SK-N-SH (cell line): Measurements from ENCODE around the gene ESRRG. TPM values are rescaled to one million over a fixed set of nuclear protein-coding genes. Genes with fewer than 3 reads are reported as not detected.

Experiments
- CTCF ChIA-PET: fragments of 300-600, 350-600 bp; formaldehyde crosslinking; extraction: SDS; loops from one replicate; lab custom pipeline; 2021; lab: Yijun Ruan, JAX
- POLR2A ChIA-PET: fragments of 350-600 bp; sonication (Branson Sonifier 250); formaldehyde crosslinking; extraction: SDS; loops from one replicate; lab custom pipeline; 2020; ENCODE audit warnings: antibody characterized with exemption, inconsistent platforms; lab: Yijun Ruan, JAX
- DNase-seq: peaks from one replicate; pipeline ENCODE4 v3.0.0; 2012
- H2AFZ ChIP-seq: fragments of 200-600 bp; sonication (generic); 2 replicates; pipeline ENCODE4 v1.8.1; 2016; ENCODE audit warnings: antibody characterized with exemption, mild to moderate bottlenecking, low read depth
- H3F3A ChIP-seq: fragments of 200-600 bp; sonication (generic); replicated peaks from 2 replicates; pipeline ENCODE3; 2016; ENCODE audit warnings: antibody characterized with exemption, mild to moderate bottlenecking; ENCODE audit not compliant: insufficient read depth
- H3K27ac ChIP-seq, 2 experiments: fragments of 200-500 bp in 1 of 2; fragments of 200-600 bp in 1 of 2; sonication (Bioruptor generic) in 1 of 2; sonication (generic), shearing (Covaris generic) in 1 of 2; 2 replicates each; pipeline versions ENCODE4 v1.5.1 to v1.6.1; 2014 to 2016; ENCODE audit warnings: low read depth in 2 of 2, inconsistent platforms in 1 of 2, low read length in 1 of 2, mild to moderate bottlenecking in 1 of 2, mixed read lengths in 1 of 2
- H3K27me3 ChIP-seq: fragments of 200-600 bp; sonication (generic), shearing (Covaris generic); 2 replicates; pipeline ENCODE4 v1.6.1; 2016; ENCODE audit warnings: mixed run types; ENCODE audit not compliant: insufficient read depth
- H3K36me3 ChIP-seq, 2 experiments: fragments of 200-500 bp in 1 of 2; fragments of 200-600 bp in 1 of 2; sonication (Bioruptor generic) in 1 of 2; sonication (generic) in 1 of 2; replicated peaks in 1 of 2; 2 replicates each; pipeline versions ENCODE3 to v1.5.1; 2014 to 2016; ENCODE audit warnings: low read length in 1 of 2, mild to moderate bottlenecking in 1 of 2; ENCODE audit not compliant: insufficient read depth in 2 of 2, control insufficient read depth in 1 of 2
- H3K4me1 ChIP-seq, 2 experiments: fragments of 200-500 bp in 1 of 2; fragments of 200-600 bp in 1 of 2; sonication (Bioruptor generic) in 1 of 2; sonication (generic), shearing (Covaris generic) in 1 of 2; 2 replicates each; pipeline versions ENCODE4 v1.5.1 to v1.6.1; 2014 to 2016; ENCODE audit warnings: low read depth in 1 of 2, low read length in 1 of 2, mixed run types in 1 of 2; ENCODE audit not compliant: insufficient read depth in 2 of 2, control insufficient read depth in 1 of 2
- H3K4me2 ChIP-seq: fragments of 200-600 bp; sonication (generic), shearing (Covaris generic); 2 replicates; pipeline ENCODE4 v1.6.1; 2017; ENCODE audit warnings: mixed run types
- H3K4me3 ChIP-seq, 2 experiments: fragments of 200-500 bp in 1 of 2; fragments of 200-600 bp in 1 of 2; sonication (Bioruptor generic) in 1 of 2; sonication (generic), shearing (Covaris generic) in 1 of 2; 2 replicates each; pipeline versions ENCODE4 v1.5.1 to v1.8.1; 2014 to 2016; ENCODE audit warnings: low read depth in 2 of 2, inconsistent platforms in 1 of 2, low read length in 1 of 2, mild to moderate bottlenecking in 1 of 2, mixed read lengths in 1 of 2, moderate library complexity in 1 of 2
- H3K79me2 ChIP-seq: fragments of 200-600 bp; sonication (generic); 2 replicates; pipeline ENCODE4 v1.8.1; 2017; ENCODE audit warnings: mild to moderate bottlenecking; ENCODE audit not compliant: insufficient read depth
- H3K9ac ChIP-seq: fragments of 200-600 bp; sonication (generic); 2 replicates; pipeline ENCODE4 v1.6.1; 2017; ENCODE audit warnings: mixed run types
- H3K9me2 ChIP-seq: fragments of 200-600 bp; sonication (generic); 2 replicates; pipeline ENCODE4 v1.6.1; 2017; ENCODE audit warnings: mixed run types
- H3K9me3 ChIP-seq: fragments of 200-600 bp; sonication (generic); 2 replicates; pipeline ENCODE4 v1.6.1; 2017; ENCODE audit warnings: mixed run types, mild to moderate bottlenecking, moderate library complexity
- H4K20me1 ChIP-seq: fragments of 200-600 bp; sonication (generic); 2 replicates; pipeline ENCODE4 v1.6.1; 2017; ENCODE audit warnings: mild to moderate bottlenecking, mixed run types; ENCODE audit not compliant: insufficient read depth
- CHD2 ChIP-seq: fragments of 150-350 bp; IDR thresholded peaks from 2 replicates; pipeline ENCODE4 v1.6.1; 2018; ENCODE audit warnings: low read length; ENCODE audit not compliant: partially characterized antibody
- ELF1 ChIP-seq: IDR thresholded peaks from 2 replicates; pipeline ENCODE4 v1.4.0; 2012
- EP300 ChIP-seq, 2 experiments: IDR thresholded peaks; 2 replicates each; pipeline versions ENCODE4 v1.4.0 to v1.6.1; 2012; ENCODE audit warnings: borderline replicate concordance in 1 of 2, low read depth in 1 of 2, low read length in 1 of 2
- FOSL2 ChIP-seq: IDR thresholded peaks from 2 replicates; pipeline ENCODE4 v1.4.0; 2012; ENCODE audit warnings: low read depth, mild to moderate bottlenecking, moderate library complexity, borderline replicate concordance
- FOXJ3 ChIP-seq: sonication (generic); formaldehyde crosslinking; IDR thresholded peaks from 2 replicates; pipeline ENCODE4 v1.5.1; 2020; ENCODE audit warnings: mild to moderate bottlenecking, missing genetic modification reagents
- FOXM1 ChIP-seq: IDR thresholded peaks from 2 replicates; pipeline ENCODE4 v1.4.0; 2012; ENCODE audit warnings: low read depth, mild to moderate bottlenecking
- GABPA ChIP-seq: IDR thresholded peaks from 2 replicates; pipeline ENCODE4 v1.4.0; 2012; ENCODE audit warnings: low read depth, mild to moderate bottlenecking
- GATA2 ChIP-seq: sonication (generic); formaldehyde crosslinking; IDR thresholded peaks from 2 replicates; pipeline ENCODE4 v1.5.0; 2020; ENCODE audit warnings: mild to moderate bottlenecking, missing genetic modification reagents
- IRF3 ChIP-seq: fragments of 150-350 bp; IDR thresholded peaks from 2 replicates; pipeline ENCODE4 v1.6.1; 2016; ENCODE audit warnings: mild to moderate bottlenecking, low read depth, low read length
- JUND ChIP-seq: IDR thresholded peaks from 2 replicates; pipeline ENCODE4 v1.4.0; 2012
- MXI1 ChIP-seq: IDR thresholded peaks from 2 replicates; pipeline ENCODE4 v1.6.1; 2012; ENCODE audit warnings: mild to moderate bottlenecking, low read depth, low read length, improper control_type of control experiment
- POLR2AphosphoS5 ChIP-seq: IDR thresholded peaks from 2 replicates; pipeline ENCODE4 v1.6.1; 2012; ENCODE audit warnings: low read depth, low read length
- RAD21 ChIP-seq: IDR thresholded peaks from 2 replicates; pipeline ENCODE4 v1.6.1; 2012; ENCODE audit warnings: mild to moderate bottlenecking, low read length
- RCOR1 ChIP-seq: fragments of 150-350 bp; IDR thresholded peaks from 2 replicates; pipeline ENCODE4 v1.6.1; 2017; ENCODE audit warnings: antibody characterized with exemption, low read length
- TAF1 ChIP-seq: IDR thresholded peaks from 2 replicates; pipeline ENCODE4 v1.6.1; 2012; ENCODE audit warnings: low read depth, mild to moderate bottlenecking, low read length, moderate library complexity, borderline replicate concordance
- TCF12 ChIP-seq: IDR thresholded peaks from 2 replicates; pipeline ENCODE4 v1.4.0; 2012
- TEAD4 ChIP-seq: IDR thresholded peaks from 2 replicates; pipeline ENCODE4 v1.4.0; 2012; ENCODE audit warnings: mild to moderate bottlenecking, borderline replicate concordance; ENCODE audit not compliant: insufficient read depth
- YY1 ChIP-seq: IDR thresholded peaks from 2 replicates; pipeline ENCODE4 v1.4.0; 2012; ENCODE audit warnings: low read depth, mild to moderate bottlenecking
- WGBS: methylation state at CpG from one replicate; pipeline ENCODE4 v1.1.6; 2017; ENCODE audit warnings: low lambda C conversion rate; 5-methylcytosine and 5-hydroxymethylcytosine counted together
- polyA plus RNA-seq, 3 experiments: library from polyadenylated mRNA; depleted of rRNA; stranded (reverse); fragments of >200 nt; gene quantifications; 2 replicates each; pipeline ENCODE4 v1.2.3, GENCODE V29; 2012
- TF ChIP-seq, protein P1 (sequence below): IDR thresholded peaks from 2 replicates; pipeline ENCODE4 v1.6.1; 2012; ENCODE audit warnings: mild to moderate bottlenecking, low read depth, low read length, moderate library complexity
- TF ChIP-seq, protein P2 (sequence below): IDR thresholded peaks from 2 replicates; pipeline ENCODE4 v1.4.0; 2012; ENCODE audit warnings: low read depth, borderline replicate concordance
- TF ChIP-seq, protein P3 (sequence below): IDR thresholded peaks from 2 replicates; pipeline ENCODE4; 2012

Gene ESRRG
- polyA plus RNA-seq, 1 of the 3 experiments (the other 2 are of a cell fraction), result 0.26 TPM

DNA sequence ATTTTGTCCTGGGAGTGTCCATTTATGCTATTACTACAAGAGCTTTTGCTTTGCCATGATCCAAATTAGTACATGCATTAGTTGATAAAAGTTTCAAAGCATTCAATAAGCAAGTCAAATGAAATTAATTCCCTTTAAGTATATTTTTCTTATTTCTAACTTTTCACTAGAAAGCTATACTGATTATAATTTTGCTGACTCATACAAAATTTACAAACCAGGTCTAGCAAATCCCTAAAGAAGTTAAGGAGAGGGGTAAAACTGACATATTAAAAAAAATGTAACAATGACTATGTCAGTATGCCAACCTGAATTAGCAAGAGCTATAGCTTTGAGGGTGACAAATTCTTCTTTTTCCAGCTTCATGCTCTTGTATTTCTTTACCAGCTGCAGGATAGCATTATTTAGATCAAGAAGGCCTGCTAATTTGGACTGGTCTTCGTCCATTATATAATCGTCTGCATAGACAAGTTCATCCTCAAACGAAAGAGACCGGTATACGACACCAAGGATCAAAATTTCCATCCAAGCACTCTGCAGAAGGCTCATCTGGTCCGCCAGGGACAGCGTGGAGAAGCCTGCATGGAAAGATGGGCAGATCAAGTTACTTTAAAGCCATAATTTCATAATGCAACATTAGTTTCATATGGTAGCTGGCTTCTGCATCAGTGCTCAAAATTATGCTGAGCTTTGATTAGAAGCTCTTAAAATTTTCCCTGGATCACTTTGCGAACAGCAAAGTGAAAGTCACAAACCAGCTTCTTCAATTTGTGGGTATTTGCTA is 204.2 kb downstream of the ESRRG start (continued):
- TF ChIP-seq POLR2AphosphoS5 (no peak), RAD21 (peak; percentile 21), MXI1 (peak; percentile 65; the same call in 1 of the 2 replicates), TEAD4 (no peak; the same call in 1 of the 2 replicates), TAF1 (no peak), JUND (no peak), YY1 (no peak)
- TF ChIP-seq, protein P1, sequence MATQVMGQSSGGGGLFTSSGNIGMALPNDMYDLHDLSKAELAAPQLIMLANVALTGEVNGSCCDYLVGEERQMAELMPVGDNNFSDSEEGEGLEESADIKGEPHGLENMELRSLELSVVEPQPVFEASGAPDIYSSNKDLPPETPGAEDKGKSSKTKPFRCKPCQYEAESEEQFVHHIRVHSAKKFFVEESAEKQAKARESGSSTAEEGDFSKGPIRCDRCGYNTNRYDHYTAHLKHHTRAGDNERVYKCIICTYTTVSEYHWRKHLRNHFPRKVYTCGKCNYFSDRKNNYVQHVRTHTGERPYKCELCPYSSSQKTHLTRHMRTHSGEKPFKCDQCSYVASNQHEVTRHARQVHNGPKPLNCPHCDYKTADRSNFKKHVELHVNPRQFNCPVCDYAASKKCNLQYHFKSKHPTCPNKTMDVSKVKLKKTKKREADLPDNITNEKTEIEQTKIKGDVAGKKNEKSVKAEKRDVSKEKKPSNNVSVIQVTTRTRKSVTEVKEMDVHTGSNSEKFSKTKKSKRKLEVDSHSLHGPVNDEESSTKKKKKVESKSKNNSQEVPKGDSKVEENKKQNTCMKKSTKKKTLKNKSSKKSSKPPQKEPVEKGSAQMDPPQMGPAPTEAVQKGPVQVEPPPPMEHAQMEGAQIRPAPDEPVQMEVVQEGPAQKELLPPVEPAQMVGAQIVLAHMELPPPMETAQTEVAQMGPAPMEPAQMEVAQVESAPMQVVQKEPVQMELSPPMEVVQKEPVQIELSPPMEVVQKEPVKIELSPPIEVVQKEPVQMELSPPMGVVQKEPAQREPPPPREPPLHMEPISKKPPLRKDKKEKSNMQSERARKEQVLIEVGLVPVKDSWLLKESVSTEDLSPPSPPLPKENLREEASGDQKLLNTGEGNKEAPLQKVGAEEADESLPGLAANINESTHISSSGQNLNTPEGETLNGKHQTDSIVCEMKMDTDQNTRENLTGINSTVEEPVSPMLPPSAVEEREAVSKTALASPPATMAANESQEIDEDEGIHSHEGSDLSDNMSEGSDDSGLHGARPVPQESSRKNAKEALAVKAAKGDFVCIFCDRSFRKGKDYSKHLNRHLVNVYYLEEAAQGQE, result no peak
- TF ChIP-seq, all 33 proteins: peak for 6

DNA sequence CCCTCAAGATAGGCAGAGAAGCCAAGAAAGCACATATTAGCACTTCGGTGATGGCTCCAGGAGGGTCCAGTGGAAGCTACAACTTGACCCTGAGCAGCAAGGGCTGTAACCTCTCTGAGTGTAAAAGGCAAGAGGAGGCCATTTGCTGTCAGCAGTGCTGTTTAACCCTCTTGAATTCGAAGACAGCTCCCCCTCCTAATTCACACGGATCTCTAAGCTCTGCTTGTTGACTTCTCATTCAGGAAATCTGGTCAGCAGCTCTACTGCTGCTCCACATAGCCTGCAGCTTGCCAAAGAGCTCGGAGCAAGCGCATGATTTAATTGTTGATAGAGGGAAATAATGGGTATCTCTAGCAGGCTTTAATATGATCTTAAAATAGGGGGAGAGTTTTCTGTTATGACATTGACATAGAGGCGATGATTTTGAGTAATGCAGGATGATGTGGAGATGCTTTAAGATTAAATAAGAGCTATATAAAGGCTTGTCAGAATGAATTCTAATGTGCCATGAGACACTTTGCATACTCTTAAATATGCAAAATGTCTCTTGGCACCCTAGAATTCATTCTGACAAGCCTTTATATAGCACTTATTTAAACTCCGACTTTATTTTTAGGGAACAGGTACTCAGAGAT is 220.6 kb downstream of the ESRRG start:
- CTCF ChIA-PET, result interaction anchor here (0.6 to 1.4 kb wide), 5 partner anchors 36 to 220 kb away, joined by 3 read pairs; partner anchors contain the start of gene ESRRG
- Histone ChIP-seq H3K27ac (peak overlapping the region in 1 of 2 experiments; percentile 79; a peak in 2 of 4 replicates), H3F3A (no peaks in the 10 kb centered on the region), H3K27me3 (no peaks in the 10 kb centered on the region), H3K36me3 (peaks cover 0 to 17% of the 10 kb centered on the region in 2 experiments), H4K20me1 (no peaks in the 10 kb centered on the region), H3K9me3 (no peaks in the 10 kb centered on the region), H3K4me3 (no peak overlapping the region), H3K4me2 (no peak overlapping the region), H3K4me1 (peaks cover 0 to 20% of the 10 kb centered on the region in 2 experiments; a peak in 2 of 4 replicates), H3K9ac (no peak overlapping the region), H2AFZ (0 out of 2 replicates have a peak overlapping the region, but pooled peaks have one; percentile 67), H3K9me2 (no peaks in the 10 kb centered on the region), H3K79me2 (no peaks in the 10 kb centered on the region)
- peak; percentile 60 for DNase-seq
- TF ChIP-seq GABPA, result no peak
- TF ChIP-seq TCF12, result peak; percentile 38; the same call in 1 of the 2 replicates
- TF ChIP-seq IRF3, result no peak
- TF ChIP-seq ELF1, result no peak
- TF ChIP-seq, protein P2, sequence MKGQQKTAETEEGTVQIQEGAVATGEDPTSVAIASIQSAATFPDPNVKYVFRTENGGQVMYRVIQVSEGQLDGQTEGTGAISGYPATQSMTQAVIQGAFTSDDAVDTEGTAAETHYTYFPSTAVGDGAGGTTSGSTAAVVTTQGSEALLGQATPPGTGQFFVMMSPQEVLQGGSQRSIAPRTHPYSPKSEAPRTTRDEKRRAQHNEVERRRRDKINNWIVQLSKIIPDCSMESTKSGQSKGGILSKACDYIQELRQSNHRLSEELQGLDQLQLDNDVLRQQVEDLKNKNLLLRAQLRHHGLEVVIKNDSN, result no peak
- TF ChIP-seq, protein P3, sequence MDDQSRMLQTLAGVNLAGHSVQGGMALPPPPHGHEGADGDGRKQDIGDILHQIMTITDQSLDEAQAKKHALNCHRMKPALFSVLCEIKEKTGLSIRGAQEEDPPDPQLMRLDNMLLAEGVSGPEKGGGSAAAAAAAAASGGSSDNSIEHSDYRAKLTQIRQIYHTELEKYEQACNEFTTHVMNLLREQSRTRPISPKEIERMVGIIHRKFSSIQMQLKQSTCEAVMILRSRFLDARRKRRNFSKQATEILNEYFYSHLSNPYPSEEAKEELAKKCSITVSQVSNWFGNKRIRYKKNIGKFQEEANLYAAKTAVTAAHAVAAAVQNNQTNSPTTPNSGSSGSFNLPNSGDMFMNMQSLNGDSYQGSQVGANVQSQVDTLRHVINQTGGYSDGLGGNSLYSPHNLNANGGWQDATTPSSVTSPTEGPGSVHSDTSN, result 0 out of 2 replicates have a peak, but pooled peaks have one; percentile 5
- no peak for TF ChIP-seq JUND
- TF ChIP-seq EP300 (IDR thresholded peaks at IDR 0.05; ENCODE audit: borderline replicate concordance in 1 of 2, low read depth in 1 of 2, low read length in 1 of 2), result peak in 1 of 2 experiments; percentile 91; a peak in 2 of 4 replicates
- peak; percentile 81 for TF ChIP-seq FOXJ3
- no peak for TF ChIP-seq TAF1
- TF ChIP-seq MXI1, result 0 out of 2 replicates have a peak, but pooled peaks have one; percentile 20
- TF ChIP-seq RCOR1, result peak; percentile 22; the same call in 1 of the 2 replicates
- peak; percentile 34; the same call in 1 of the 2 replicates for TF ChIP-seq RAD21
- no peak for TF ChIP-seq FOSL2
- peak; percentile 71 for TF ChIP-seq GATA2
- no peak for TF ChIP-seq FOXM1
- peak; percentile 70 for TF ChIP-seq CHD2
- WGBS, result 35% methylated on average over 7 of the region's 7 CpGs
- POLR2A ChIA-PET, result no interaction called here
